PFSK-1 (cell line): ENCODE data around the gene TCTA.

Source experiments
- FOXP2 ChIP-seq: optimal IDR thresholded peaks from 2 replicates; pipeline ENCODE3; 2011; ENCODE audit warnings: borderline replicate concordance, control low read depth, inconsistent platforms; ENCODE audit not compliant: insufficient read depth; ENCODE audit errors: extremely low read length, extremely low read depth
- POLR2AphosphoS5 ChIP-seq: IDR thresholded peaks from 2 replicates; pipeline ENCODE4 v1.6.1; 2012; ENCODE audit warnings: low read depth, mild to moderate bottlenecking, control low read depth, low read length, moderate library complexity
- SIN3A ChIP-seq: IDR thresholded peaks from 2 replicates; pipeline ENCODE4 v1.6.1; 2012; ENCODE audit warnings: mild to moderate bottlenecking, low read length, moderate library complexity, borderline replicate concordance; ENCODE audit not compliant: insufficient read depth
- TAF1 ChIP-seq: IDR thresholded peaks from 2 replicates; pipeline ENCODE4 v1.6.1; 2012; ENCODE audit warnings: low read length, control low read depth, borderline replicate concordance; ENCODE audit not compliant: insufficient read depth
- TF ChIP-seq, protein P1 (sequence below), 2 experiments: IDR thresholded peaks; 2 replicates each; pipeline versions ENCODE4 v1.6.1 to v1.8.0; 2011 to 2012; ENCODE audit warnings: low read depth in 2 of 2, low read length in 2 of 2, control low read depth in 1 of 2, inconsistent platforms in 1 of 2, mild to moderate bottlenecking in 1 of 2, moderate library complexity in 1 of 2; ENCODE audit not compliant: insufficient read depth in 1 of 2

The TCTA gene

DNA sequence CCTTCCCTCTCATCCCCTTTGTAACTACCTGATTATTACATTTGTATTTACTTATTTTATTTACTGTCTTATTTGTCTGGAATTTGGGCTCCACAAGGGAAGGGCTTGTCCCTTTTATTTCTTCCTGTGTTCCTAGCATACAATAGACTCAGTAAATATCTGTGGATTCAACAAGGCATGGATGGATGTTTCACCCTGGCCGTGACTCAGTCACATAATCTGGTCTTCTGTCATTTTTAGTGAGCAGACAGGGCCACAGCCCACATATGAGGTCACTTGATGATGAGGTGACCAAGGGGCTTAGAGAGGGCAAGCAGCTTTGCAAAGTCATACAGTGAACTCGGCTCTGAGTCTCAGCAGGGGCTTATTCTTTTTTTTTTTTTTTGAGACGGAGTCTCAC is 50.0 kb downstream of the TCTA start:
- TF ChIP-seq TAF1: no peak
- TF ChIP-seq, protein P1, sequence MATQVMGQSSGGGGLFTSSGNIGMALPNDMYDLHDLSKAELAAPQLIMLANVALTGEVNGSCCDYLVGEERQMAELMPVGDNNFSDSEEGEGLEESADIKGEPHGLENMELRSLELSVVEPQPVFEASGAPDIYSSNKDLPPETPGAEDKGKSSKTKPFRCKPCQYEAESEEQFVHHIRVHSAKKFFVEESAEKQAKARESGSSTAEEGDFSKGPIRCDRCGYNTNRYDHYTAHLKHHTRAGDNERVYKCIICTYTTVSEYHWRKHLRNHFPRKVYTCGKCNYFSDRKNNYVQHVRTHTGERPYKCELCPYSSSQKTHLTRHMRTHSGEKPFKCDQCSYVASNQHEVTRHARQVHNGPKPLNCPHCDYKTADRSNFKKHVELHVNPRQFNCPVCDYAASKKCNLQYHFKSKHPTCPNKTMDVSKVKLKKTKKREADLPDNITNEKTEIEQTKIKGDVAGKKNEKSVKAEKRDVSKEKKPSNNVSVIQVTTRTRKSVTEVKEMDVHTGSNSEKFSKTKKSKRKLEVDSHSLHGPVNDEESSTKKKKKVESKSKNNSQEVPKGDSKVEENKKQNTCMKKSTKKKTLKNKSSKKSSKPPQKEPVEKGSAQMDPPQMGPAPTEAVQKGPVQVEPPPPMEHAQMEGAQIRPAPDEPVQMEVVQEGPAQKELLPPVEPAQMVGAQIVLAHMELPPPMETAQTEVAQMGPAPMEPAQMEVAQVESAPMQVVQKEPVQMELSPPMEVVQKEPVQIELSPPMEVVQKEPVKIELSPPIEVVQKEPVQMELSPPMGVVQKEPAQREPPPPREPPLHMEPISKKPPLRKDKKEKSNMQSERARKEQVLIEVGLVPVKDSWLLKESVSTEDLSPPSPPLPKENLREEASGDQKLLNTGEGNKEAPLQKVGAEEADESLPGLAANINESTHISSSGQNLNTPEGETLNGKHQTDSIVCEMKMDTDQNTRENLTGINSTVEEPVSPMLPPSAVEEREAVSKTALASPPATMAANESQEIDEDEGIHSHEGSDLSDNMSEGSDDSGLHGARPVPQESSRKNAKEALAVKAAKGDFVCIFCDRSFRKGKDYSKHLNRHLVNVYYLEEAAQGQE (IDR thresholded peaks at IDR 0.05; ENCODE audit: insufficient read depth in 1 of 2, low read depth in 2 of 2, low read length in 2 of 2): no peak
- no peak for TF ChIP-seq SIN3A
- TF ChIP-seq FOXP2: no peak
- TF ChIP-seq POLR2AphosphoS5: no peak

DNA sequence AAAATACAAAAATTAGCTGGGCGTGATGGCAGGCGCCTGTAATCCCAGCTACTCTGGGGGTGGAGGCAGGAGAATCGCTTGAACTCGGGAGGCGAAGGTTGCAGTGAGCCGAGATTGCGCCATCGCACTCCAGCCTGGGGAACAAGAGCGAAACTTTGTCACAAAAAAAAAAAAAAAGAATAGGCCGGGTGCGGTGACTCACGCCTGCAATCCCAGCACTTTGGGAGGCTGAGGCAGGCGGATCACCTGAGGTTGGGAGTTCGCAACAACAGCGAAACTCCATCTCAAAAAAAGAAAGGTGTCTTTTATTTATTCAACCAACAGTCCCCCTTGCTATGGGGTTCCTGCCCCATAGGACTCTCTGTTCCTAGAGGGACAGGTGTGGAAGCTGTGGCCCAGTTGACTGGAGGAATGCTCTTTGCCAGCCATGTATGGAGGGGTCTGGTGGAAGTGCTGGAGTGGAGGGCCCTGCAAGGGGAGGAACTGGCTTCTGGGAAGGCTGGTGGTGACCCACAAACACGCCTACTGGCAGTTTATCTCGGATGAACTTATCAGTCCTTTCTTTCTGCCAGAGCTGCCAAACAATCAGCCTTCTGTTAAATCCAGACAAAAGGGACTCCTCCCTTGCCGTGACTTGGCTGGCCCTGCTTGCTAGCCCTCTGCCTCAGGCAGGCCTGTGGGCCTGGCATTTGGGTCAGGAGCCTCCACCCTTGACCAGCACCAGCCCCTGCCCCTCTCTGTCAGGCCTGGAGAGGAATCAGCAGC is 53.2 kb downstream of the TCTA start:
- TF ChIP-seq FOXP2 (no peak), POLR2AphosphoS5 (no peak), TAF1 (no peak), SIN3A (no peak)
- TF ChIP-seq, protein P1 (IDR thresholded peaks at IDR 0.05; ENCODE audit: insufficient read depth in 1 of 2, low read depth in 2 of 2, low read length in 2 of 2): no peak
